HG02981 (cell line): ENCODE measurements around the gene POFUT1.

Source experiments
- ATAC-seq: cut with Tn5 transposase; IDR thresholded peaks from one replicate; pipeline ENCODE4 v1.9.1; 2021; ENCODE audit warnings: mild to moderate bottlenecking, moderate library complexity; ENCODE audit not compliant: unreplicated experiment

The POFUT1 gene

DNA sequence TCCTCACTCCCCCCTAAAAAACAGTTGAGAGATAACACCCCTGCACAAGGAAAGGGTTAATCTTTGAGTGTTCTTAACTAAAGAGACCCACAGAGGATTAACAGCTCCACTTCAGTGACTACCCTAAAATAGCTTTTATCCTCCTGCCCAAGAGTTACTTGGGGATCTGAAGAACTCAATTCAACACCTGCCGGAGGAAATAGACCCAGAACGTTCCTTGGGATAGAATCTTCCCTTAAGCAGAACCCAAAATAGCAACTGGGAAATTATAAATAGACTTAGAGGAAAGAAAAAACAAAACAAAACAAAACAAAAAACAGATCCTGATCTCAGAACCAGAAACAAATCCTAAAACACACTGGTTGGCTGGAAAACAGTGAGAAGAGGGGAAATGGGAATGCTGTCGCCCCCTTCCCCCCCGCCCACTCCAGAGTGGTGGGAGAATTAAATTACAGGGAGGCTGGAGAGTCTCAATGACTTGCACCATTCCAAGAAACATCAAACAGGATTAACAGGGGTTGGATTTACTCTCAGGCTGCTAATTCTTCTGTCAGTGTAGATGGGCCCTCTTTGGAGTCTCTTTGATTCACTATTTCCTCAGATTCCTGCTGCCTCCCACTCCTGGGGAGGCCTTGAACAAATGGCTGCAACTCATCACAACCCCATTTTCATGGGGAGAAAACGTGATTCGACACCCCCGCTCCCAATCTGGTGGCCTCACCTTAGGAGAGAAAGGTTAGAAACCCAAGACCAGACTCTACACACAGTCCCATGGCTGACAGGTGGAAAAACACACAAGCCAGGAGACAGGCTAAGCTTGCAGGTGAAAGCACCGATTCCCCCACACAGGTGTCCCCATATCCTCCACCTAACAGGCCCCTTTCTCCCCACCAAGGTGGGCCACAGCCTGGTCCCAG lies 1.6 kb upstream of the POFUT1 start:
- no peak for ATAC-seq

DNA sequence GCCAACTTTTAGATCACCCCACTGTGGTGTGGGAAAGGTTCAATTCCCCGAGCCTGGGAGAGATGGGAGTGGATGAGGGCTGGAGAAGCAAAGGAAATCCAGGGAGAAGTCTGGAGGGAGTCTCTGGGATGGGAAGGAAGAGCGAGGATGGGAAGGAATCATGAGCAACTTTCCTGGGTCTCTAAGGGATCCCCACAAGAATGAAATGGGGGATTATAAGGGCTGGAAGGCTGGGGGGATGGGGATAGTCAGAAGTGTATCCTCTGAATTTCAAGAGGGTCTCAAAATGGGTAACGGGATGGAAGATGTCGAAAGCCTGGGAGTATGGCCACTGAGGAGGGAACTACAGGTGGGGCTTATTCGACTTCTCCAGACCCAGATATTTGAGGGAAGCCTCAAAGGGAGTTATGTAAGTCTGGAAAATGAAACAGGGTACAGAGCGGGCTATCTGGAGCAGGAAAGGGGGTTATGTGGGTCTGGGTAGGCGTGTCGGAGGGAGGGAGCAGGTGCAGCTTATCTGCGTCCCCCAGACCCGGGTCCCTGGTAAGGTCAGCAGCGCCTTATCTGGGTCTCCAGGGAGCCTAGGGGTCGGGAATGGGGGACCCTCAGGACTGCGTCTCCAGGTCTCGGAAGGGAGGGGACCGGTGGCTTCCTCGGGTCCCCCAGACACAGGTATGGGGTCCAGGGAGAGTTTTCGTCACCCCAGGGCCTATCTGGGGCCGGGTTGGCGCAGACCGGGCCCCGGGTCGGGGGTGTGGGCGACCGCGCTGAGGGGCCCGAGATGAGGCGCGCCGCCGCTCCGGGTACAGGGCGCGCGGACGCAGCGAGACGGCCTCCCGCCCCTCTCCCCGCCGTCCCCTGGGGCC lies 687 bp upstream of the POFUT1 start:
- ATAC-seq, result peak; percentile 10

DNA sequence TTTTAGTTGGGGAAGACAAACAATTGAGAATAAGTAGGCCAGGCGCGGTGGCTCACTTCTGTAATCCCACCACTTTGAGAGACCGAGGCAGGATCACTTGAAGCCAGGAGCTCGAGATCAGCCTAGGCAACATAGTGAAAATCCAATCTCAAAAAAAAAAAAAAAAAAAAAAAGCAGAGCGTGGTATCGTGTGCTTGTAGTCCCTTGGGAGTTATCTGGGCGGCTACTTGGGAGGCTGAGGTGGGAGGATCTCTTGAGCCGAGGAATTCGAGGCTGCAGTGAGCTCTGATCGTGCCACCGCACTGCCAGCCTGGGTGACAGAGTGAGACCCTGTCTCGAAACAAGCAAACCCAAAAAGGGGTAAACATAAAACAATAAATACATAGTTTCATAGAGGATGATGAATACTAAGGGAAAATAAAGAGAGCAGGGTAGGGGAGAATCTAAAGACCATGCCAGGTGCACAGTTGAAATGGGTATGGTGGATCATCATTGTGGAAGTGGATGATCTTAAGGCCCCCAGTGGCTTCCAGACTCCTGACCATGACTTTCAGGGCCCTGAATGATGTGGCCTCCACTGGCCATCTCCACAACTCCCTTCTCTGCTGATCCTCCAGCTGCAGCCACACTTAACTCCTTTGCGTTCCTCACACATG lies 947 bp downstream of the POFUT1 start:
- ATAC-seq, result no peak

DNA sequence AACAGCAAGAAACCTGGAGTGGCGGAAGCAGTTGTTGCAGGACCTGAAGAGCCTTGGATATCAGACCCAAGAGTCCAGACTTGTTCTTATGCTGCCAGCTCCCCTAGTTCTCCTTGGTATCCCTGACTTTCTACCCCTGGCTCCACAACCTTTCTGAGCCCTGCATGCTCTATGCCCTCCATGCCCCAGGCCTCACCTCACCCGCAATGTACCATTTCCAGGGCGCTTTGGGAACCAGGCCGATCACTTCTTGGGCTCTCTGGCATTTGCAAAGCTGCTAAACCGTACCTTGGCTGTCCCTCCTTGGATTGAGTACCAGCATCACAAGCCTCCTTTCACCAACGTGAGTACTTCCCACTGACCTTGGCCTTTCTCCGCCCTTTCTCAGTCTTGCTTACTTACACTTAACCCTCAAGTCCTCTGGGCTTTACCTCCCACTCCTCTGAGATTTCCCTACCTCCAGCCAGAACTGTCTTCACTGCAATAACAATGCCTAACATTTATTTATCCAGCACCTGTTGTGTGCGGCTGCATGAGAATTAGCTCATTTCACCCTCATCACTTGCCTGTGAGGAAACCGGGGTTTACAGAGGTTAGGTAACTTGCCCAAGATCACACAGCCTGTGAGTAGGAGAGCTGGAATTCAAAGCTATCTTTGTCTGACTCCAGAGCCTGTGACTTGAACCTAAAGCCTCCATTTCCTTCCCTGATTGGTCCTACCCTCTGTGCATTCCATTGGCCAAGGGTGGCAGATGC lies 2.3 kb downstream of the POFUT1 start:
- no peak for ATAC-seq

DNA sequence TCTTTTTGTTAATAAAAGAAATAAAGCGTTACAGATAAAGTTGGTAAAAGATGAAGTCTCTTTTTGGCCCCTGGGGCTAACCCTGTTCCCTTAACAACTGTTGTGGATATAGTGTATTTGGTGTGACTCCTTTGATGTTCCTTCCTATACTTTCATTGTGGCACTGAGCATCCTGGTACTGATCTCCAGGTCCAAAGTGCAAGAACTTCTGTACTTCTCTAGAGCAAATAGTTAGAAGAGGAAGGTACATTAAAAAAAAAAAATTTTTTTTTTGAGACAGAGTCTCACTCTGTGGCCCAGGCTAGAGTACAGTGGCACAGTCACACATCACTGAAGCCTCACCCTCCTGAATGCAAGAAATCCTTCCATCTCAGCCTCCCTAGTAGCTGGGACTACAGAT lies 6.2 kb downstream of the POFUT1 start:
- no peak for ATAC-seq

DNA sequence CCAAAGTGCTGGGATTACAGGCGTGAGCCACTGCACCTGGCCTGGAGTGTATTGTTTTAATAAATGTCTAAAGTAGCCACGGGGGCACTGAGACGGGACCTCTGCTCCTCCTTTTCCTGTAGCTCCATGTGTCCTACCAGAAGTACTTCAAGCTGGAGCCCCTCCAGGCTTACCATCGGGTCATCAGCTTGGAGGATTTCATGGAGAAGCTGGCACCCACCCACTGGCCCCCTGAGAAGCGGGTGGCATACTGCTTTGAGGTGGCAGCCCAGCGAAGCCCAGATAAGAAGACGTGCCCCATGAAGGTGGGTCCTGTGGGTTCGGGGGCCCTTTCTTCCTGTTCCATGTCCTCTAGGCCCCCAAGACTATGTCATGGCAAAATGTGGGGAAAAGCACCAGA lies 7.5 kb downstream of the POFUT1 start:
- no peak for ATAC-seq

DNA sequence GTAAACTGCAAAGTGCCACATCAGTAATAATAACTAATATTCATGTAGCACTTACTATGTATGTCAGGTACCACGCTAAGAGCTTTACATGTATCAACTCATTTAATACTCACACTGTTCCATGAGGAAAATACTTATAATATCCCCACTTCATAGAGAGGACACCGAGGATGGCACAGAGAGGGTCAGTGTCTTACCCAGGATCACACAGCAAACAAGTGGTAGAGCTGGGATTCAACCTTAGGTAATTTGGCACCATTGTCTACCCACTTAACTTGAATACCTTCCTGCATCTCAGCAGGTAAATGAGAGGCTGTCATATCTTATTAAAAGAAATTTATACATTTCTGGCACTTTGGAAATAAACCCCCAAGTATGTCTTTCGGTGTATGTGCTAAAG lies 8.0 kb downstream of the POFUT1 start:
- no peak for ATAC-seq

DNA sequence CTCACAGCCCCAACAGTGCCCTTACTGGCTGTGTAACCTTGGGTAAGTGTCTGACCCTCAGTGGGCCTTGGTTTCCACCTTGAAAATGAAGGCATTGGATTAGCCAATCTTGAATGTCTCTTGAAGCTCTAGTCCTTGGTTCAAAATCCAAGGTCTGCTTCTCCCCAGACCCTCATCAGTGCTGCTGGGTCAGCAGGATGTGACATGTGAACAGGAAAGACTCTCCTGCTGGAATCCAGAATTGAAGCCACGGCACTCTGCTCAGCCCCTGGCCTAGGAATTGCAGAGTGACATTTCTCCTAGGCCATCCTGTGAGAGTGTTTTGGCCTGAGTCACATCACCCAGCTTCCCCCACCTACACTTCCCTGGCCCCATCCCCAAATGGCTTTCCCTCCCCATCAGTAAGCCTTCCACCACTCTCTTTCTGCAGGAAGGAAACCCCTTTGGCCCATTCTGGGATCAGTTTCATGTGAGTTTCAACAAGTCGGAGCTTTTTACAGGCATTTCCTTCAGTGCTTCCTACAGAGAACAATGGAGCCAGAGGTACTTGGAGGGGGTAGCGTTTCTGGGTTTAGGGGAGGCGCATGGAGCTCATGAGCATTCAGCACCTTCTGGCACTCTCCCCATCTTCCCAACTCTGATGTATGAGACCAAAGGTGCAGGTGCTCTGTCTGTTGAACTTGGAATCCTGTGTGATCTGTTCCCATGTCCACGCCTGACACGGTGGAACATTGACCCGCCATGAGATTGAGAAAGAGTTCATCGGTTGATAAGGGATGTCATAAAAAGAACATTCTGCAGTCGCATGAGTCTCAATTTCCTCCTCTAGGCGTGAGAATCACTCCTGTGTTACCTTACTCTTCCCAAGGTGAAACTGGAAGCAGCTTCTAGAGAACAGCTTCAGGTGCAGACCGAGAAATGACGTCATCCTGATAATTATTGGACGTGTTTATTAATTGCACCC lies 8.8 kb downstream of the POFUT1 start:
- ATAC-seq, result no peak

DNA sequence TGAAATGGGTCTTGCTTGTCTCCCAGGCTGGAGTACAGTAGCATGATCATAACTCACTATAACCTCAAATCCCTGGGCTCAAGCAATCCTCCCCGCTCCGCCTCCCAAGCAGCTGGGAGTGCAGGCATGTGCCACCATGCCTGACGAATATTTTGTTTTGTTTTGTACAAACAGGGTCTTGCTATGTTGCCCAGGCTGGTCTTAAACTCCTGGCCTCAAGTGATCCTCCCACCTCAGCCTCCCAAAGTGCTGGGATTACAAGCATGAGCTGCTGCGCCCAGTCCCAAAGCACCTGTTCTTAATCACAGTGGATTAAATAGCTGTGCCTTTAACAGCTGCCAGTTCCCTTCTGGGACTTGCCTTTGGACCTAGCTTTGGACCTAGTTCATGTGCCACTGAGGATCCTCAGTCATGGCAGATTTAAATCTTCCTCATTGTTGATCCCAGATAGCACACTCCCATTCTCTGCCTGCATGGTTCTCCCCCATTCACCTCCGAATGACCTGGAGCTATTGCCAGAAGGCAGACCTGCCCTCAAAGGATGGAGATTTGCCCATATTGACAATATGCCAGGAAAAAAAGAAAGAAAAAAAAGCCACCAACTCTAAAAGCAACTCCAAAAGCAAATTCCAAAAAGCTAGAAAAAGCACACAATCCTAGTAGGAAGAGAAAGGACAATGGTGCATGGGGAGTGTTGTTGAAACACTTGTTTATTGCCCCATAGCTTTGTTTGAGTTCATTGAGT lies 10.6 kb downstream of the POFUT1 start:
- ATAC-seq, result no peak

DNA sequence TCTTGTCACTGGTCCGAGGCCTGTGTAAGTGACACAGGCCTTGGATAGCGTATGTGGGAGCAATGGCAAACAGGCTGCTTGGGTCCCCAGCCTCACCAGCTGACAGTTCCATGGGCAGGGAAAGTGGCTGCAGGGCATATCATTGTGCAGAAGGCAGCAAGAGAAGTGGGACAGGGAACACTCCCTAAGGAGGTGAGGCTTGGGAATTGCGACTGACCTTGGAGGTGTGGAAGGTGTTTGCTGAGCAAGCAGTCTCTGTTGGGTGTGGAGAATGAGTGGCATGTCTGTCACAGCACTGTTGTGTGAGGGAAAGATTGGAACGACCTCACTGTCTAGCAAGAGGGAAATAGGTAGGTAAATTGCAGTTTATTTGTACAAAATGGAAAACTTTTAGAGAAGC lies 16.8 kb downstream of the POFUT1 start:
- no peak for ATAC-seq

DNA sequence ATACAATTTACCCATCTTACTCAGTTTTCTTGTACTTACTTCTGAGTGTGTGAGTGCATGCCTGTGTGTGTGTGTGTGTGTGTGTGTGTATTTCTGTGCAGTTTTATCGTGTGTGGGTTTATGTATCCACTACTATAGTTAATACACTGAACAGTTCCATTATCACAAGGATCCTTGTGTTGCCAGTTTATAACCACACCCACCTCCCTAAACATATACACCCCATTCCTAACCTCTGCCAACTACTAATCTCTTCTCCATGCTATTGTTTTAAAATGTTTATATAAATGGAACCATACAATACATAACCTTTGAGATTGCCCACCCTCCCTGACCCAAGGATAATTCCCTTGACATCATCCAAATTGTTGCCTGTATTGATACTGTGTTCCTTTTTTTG lies 18.7 kb downstream of the POFUT1 start:
- no peak for ATAC-seq

DNA sequence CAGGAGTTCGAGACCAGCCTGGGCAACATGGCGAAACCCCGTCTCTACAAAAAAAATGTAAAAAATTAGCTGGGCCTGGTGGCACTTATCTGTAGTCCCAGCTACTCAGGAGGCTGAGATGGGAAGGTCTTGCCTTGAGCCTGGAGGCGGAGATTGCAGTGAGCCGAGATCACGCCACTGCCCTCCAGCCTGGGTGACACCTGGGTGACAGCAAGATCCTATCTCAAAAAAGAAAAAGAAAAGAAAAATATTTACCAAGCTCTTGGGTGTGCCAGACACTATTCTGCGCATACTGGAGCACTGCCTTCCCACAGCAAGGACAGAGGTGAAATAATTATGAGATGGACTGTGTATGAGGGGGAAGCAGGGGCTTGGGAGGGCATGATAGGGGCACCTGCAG lies 19.6 kb downstream of the POFUT1 start:
- no peak for ATAC-seq

DNA sequence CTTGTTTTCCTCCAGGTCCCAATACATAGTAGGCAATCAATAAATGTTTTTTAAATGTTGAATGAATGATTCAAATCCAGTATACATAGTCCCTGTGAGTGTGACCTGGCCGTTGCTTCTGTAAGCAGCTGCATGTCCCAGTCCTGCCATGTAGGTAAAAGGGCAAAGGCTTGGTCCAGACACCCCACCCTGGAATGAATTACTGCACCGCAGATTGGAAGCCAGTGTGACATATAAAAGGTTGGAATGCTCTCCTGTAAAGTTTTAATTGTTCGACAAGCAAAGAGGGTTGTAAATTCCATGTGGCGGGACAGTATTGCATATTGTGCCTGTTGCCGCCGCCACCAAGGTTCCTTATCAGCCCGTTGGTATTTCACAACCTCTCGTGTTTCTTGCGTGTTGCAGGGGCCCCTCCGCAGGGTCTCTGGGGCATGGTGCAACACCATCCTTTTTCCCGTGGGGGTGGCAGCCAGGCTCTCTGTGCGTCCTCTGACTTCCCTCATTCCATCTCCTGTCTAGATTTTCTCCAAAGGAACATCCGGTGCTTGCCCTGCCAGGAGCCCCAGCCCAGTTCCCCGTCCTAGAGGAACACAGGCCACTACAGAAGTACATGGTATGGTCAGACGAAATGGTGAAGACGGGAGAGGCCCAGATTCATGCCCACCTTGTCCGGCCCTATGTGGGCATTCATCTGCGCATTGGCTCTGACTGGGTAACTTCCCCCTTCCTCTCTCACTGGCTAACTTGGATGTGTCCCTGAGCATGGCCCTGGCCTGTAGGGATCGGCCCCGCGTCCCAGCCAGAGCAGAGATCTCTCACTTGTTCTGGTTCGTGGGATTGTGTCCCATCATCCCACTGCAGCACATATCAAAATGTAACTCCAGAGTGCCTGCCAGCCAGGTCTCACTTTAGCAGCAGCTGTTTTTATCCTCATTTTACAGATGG lies 20.3 kb downstream of the POFUT1 start:
- no peak for ATAC-seq

DNA sequence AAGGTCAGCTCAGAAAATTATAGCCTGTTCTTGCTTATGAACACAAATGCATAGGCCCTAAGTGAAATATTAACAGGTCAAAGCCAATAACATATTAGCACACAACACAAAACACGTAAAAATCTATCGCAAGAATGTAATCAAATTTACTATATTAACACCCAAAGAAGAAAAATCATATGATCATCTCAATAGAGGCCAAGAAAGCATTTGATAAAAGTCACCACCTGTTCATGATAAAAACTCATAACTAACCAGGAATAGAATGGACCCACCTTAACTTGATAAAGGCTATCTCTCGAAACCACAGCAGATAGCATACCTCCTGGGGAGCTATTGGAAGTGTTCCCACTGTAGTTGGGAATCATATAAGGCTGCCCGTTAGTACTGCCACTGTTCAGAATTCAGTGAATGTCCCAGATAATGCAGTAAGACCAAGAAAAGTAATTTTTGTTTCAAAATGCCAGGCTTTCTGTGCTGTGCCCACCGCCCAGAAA lies 21.6 kb downstream of the POFUT1 start:
- ATAC-seq, result no peak

DNA sequence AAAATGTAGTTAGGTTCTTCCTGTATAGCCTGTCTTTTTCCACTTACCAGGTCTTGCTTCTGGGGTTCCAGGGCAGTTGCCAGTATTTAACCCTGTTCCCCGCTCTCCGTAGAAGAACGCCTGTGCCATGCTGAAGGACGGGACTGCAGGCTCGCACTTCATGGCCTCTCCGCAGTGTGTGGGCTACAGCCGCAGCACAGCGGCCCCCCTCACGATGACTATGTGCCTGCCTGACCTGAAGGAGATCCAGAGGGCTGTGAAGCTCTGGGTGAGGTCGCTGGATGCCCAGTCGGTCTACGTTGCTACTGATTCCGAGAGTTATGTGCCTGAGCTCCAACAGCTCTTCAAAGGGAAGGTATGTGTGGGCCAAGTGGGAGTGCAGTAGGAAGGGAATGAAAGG lies 23.0 kb downstream of the POFUT1 start:
- ATAC-seq, result no peak

DNA sequence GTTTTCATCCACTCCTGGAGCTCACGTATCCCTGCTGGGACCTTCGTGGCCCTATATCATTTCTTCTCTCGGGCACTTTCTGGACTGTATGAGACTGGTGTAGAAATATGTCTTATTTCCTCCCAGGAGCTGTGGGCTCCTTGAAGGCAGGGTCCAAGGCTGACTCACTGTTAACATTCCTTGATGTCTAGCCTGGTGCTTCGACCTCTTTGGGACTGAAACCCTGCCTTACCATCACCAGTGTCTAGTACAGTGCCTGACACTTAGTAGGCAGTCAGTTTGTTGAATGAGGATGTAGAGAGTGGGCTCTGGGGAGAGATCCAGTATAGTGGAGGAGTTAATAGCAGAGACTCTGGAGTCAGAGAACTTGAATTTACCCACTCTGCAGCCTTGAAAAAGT lies 23.6 kb downstream of the POFUT1 start:
- no peak for ATAC-seq

DNA sequence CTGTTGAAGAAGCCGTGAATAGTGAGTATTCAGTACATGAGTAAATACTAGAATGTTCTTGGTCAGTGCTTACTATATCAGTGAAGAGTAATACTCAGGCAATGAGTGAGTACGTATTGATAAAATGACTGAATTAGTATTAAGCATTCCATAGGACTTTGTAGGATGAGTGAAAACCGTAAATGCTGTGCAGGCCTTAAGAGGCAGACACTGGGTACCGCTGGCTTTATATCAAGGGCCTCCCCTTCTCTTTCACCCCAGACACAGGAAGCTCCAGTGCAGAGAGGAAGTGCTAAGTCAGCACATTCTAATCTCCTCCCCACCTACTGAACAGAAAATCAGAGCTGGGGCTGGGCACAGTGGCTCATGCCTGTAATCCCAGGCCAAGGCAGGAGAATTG lies 24.2 kb downstream of the POFUT1 start:
- no peak for ATAC-seq
